ENCODE data around the gene HS6ST1. TPM values are rescaled to one million over a fixed set of nuclear protein-coding genes. Genes with fewer than 3 reads are reported as not detected.

The HS6ST1 gene
- total RNA-seq, 1 experiment from 2014 or later = 21.5 TPM

DNA sequence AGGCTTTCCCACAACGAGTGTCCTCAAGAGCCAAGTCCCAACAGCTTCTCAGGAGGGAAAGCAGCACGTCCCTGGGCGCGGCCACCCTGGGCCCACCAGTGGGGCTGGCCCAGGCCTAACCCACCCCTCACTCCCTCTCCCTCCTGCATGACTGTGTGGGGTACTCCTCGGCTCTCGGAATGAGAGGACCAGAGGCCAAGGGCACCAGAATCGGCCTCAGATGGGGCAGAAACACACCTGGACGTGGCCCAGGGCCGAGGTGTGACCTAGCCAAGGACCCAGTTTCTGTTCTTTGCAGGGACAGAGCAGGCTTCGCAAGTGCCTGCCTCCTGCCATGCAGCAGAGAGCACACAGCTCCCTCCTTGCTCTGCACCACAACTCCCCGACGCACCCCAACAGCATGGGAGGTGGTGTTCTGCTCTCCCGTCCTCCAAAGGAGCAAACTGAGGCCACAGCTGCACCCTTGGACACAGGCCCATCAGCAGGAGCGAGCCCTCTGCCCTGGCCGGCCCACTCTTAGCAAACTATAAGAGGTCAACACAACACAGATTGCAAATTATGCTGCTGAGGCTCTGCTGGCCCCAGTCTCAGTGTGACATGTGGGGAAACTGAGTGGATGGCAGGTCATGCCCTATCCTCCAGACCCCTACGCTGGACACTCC, 19.7 kb downstream of the HS6ST1 start:
- POLR2A ChIA-PET (ENCODE audit: unreplicated experiment) = no interaction called here
- H3K9me2 ChIP-seq (replicated peaks; ENCODE audit: low read length) = no peaks in the 10 kb centered on the region
- no peaks in the 10 kb centered on the region for H4K20me1 ChIP-seq (ENCODE audit: low read length)
- no peak for ATAC-seq
- no peaks in the 10 kb centered on the region for H3K27me3 ChIP-seq (ENCODE audit: low read length)
- no peaks in the 10 kb centered on the region for H3F3A ChIP-seq (ENCODE audit: low read length, unreplicated experiment)
- no peaks in the 10 kb centered on the region for H3K36me3 ChIP-seq (ENCODE audit: low read depth, low read length)
- no TSS peak for BruUV-seq (replicated peaks)
- no peak overlapping the region for H3K4me3 ChIP-seq (ENCODE audit: low read length)
- H3K27ac ChIP-seq (ENCODE audit: low read length) = no peak overlapping the region
- H3K4me2 ChIP-seq (ENCODE audit: low read length) = no peak overlapping the region
- TF ChIP-seq EZH2 (IDR thresholded peaks at IDR 0.05; ENCODE audit: low read length, unreplicated experiment) = no peak
- no peak for TF ChIP-seq EZH2phosphoT487 (IDR thresholded peaks at IDR 0.05; ENCODE audit: borderline replicate concordance, low read length)
- no peak for TF ChIP-seq CTCF (conservative IDR thresholded peaks at IDR 0.05; ENCODE audit: low read depth, low read length)
- peaks cover 18% of the 10 kb centered on the region for H3K79me2 ChIP-seq (ENCODE audit: low read length)
- CTCF ChIA-PET = no interaction called here
- H2AFZ ChIP-seq (ENCODE audit: low read length) = no peak overlapping the region
- no peak for DNase-seq
- no peaks in the 10 kb centered on the region for H3K4me1 ChIP-seq (ENCODE audit: insufficient read depth, low read length)
- H3K9ac ChIP-seq (ENCODE audit: low read length) = no peak overlapping the region
- H3K9me3 ChIP-seq (ENCODE audit: low read length) = no peaks in the 10 kb centered on the region
- intact Hi-C loops (cut with micrococcal nuclease) = no loop called here

DNA sequence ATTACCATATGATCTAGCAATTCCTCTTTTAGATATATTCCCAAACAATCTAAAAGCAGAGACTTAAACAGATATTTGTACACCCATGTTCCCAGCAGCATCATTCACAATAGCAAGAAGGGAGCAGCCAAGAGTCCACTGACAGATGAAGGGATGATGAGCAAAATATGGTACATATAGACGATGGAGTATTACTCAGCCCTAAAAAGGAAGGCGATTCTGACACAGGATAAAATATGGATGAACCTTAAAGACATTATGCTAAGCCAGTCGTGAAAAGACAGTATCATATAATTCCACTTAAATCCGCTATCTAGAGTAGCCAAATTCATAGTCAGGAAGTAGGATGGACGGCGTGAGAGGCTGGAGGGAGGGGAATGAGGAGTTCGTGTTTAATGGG, 20.4 kb downstream of the HS6ST1 start:
- H3F3A ChIP-seq (ENCODE audit: low read length, unreplicated experiment) = no peaks in the 10 kb centered on the region
- peaks cover 11% of the 10 kb centered on the region for H3K79me2 ChIP-seq (ENCODE audit: low read length)
- ChIA-PET POLR2A (ENCODE audit: unreplicated experiment) (no interaction called here), CTCF (no interaction called here)
- BruUV-seq (replicated peaks) = no TSS peak
- H4K20me1 ChIP-seq (ENCODE audit: low read length) = no peaks in the 10 kb centered on the region
- no peaks in the 10 kb centered on the region for H3K4me1 ChIP-seq (ENCODE audit: insufficient read depth, low read length)
- ATAC-seq (no peak), DNase-seq (no peak)
- no peak overlapping the region for H3K9ac ChIP-seq (ENCODE audit: low read length)
- H3K27me3 ChIP-seq (ENCODE audit: low read length) = no peaks in the 10 kb centered on the region
- intact Hi-C loops (cut with micrococcal nuclease) = no loop called here
- no peak overlapping the region for H3K4me2 ChIP-seq (ENCODE audit: low read length)
- no peak overlapping the region for H2AFZ ChIP-seq (ENCODE audit: low read length)
- no peak overlapping the region for H3K4me3 ChIP-seq (ENCODE audit: low read length)
- TF ChIP-seq EZH2 (IDR thresholded peaks at IDR 0.05; ENCODE audit: low read length, unreplicated experiment) (no peak), EZH2phosphoT487 (IDR thresholded peaks at IDR 0.05; ENCODE audit: borderline replicate concordance, low read length) (no peak), CTCF (conservative IDR thresholded peaks at IDR 0.05; ENCODE audit: low read depth, low read length) (no peak)
- no peaks in the 10 kb centered on the region for H3K9me2 ChIP-seq (replicated peaks; ENCODE audit: low read length)
- no peak overlapping the region for H3K27ac ChIP-seq (ENCODE audit: low read length)
- no peaks in the 10 kb centered on the region for H3K9me3 ChIP-seq (ENCODE audit: low read length)
- H3K36me3 ChIP-seq (ENCODE audit: low read depth, low read length) = no peaks in the 10 kb centered on the region

DNA sequence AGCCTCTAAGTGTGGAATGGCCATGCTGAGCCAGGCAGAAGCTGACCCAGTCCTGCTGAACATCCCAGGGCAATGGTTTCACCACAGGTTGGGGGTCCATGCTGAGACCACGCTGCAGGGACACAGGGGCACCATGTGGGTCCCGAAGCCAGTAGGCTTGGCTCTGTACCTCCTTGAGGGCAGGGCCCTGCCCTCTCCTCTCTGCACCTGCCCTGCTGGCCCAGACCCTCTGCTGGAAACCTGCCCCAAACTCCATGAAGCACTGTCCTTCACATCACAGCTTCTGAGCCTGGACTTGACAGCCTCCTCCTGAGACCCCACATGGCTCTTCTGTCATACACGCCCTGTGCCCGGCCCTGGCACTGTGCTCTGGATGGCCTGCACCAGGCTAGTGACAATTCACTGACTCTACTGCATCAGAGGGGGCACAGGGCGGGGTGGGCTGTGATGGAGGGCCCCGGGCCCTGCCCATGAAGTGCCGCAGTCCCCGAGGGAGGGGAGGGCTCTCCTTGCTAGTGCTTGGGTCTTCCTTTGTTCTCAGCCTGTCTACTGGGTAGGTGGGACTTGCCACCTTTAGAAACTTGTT, 24.7 kb downstream of the HS6ST1 start:
- no peaks in the 10 kb centered on the region for H3K4me1 ChIP-seq (ENCODE audit: insufficient read depth, low read length)
- intact Hi-C loops (cut with micrococcal nuclease) = no loop called here
- H3K27ac ChIP-seq (ENCODE audit: low read length) = no peak overlapping the region
- no peaks in the 10 kb centered on the region for H3K9me3 ChIP-seq (ENCODE audit: low read length)
- no peak overlapping the region for H3K9ac ChIP-seq (ENCODE audit: low read length)
- H3K9me2 ChIP-seq (replicated peaks; ENCODE audit: low read length) = no peaks in the 10 kb centered on the region
- 0 out of 2 replicates have a peak, but pooled peaks cover 6% of the 10 kb centered on the region for H3K79me2 ChIP-seq (ENCODE audit: low read length)
- TF ChIP-seq EZH2phosphoT487 (IDR thresholded peaks at IDR 0.05; ENCODE audit: borderline replicate concordance, low read length) (no peak), CTCF (conservative IDR thresholded peaks at IDR 0.05; ENCODE audit: low read depth, low read length) (no peak), EZH2 (IDR thresholded peaks at IDR 0.05; ENCODE audit: low read length, unreplicated experiment) (no peak)
- H3K4me2 ChIP-seq (ENCODE audit: low read length) = no peak overlapping the region
- ChIA-PET POLR2A (ENCODE audit: unreplicated experiment) (no interaction called here), CTCF (no interaction called here)
- no peak overlapping the region for H2AFZ ChIP-seq (ENCODE audit: low read length)
- DNase-seq (no peak), ATAC-seq (no peak)
- H4K20me1 ChIP-seq (ENCODE audit: low read length) = no peaks in the 10 kb centered on the region
- H3K4me3 ChIP-seq (ENCODE audit: low read length) = no peak overlapping the region
- no TSS peak for BruUV-seq (replicated peaks)
- H3F3A ChIP-seq (ENCODE audit: low read length, unreplicated experiment) = no peaks in the 10 kb centered on the region
- H3K27me3 ChIP-seq (ENCODE audit: low read length) = no peaks in the 10 kb centered on the region
- H3K36me3 ChIP-seq (ENCODE audit: low read depth, low read length) = no peaks in the 10 kb centered on the region

Measured in PC-3 (cell line).